ENCODE data around the gene FZD8.

GRCh38 chr10:35613597-35614226, 28.4 kb downstream of the FZD8 start:
- TF ChIP-seq CTCF (IDR thresholded peaks at IDR 0.05) (peak; percentile 60), PBX3 (IDR thresholded peaks at IDR 0.05) (no peak), BHLHE40 (IDR thresholded peaks at IDR 0.05; ENCODE audit: low read depth, low read length) (no peak), RFX5 (IDR thresholded peaks at IDR 0.05) (no peak), MAZ (IDR thresholded peaks at IDR 0.05; ENCODE audit: borderline replicate concordance, low read depth, low read length) (no peak), POLR2A (IDR thresholded peaks at IDR 0.05; ENCODE audit: low read length) (no peak)

All from A549 (cell line).